Stimulated activated CD8-positive, alpha-beta memory T cell treated with anti-CD3 and anti-CD28 coated beads, Interleukin-7, amount 100 ng/mL, for 4 hours (primary cell): ENCODE measurements around the gene FBXW9.
"Not testable (repeated sequence)": the region's sequence is repeated elsewhere in the genome, so short reads cannot be mapped to it uniquely, and the experiment has no call there.

Experiments used
- DNase-seq, 2 donors: peaks; one replicate each; pipeline ENCODE4 v3.0.0-alpha.2; 2020; ENCODE audit warnings: low read depth in 2 of 2

Gene FBXW9

GRCh38 chr19:12656899-12657571 is 39.4 kb downstream of the FBXW9 start:
- DNase-seq, result no peak

DNA sequence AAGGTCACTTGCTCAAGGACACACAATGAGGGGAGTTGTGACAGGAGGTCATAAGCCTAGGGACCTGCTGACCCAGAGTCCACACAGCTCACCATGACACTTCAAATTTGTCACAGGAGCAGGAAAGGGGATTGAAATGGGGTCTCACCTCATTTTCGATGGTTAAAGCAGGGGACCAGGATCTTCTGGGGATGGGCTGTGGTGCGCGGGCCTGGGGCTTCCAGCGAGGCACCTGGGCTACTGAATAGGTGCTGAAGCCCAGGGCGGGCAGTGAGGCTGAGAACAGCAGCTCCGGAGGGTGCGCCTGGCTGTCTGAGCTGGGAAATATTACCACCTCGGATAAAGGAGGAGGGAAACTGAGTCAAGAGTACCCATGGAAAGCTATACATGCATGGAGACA is 40.9 kb downstream of the FBXW9 start:
- DNase-seq, result no peak

GRCh38 chr19:12652219-12652618 is 44.2 kb downstream of the FBXW9 start:
- DNase-seq, result no peak

GRCh38 chr19:12649941-12650340 is 46.5 kb downstream of the FBXW9 start:
- DNase-seq, result no peak

DNA sequence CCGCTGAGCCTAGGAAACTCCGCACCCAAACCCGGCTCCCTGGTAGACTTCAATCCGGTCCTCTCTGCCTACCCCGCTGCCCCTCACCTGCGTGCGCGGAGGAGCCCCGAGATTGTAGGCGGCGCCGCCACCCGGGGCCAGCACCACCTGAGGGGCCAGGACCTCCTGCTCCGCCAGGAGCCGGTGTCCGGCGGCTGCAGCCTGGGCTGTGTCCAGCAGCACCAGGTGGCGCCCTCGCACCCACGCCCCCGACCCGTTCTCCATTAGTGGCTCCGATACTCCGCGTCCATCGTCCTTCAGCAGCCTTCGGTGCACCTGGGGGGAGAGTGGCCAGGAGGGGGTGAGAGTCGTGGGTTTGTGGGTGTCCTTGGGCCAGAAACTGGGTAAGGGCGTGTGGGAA is 48.3 kb downstream of the FBXW9 start:
- no peak for DNase-seq

GRCh38 chr19:12647490-12648071 is 48.9 kb downstream of the FBXW9 start:
- no peak for DNase-seq

GRCh38 chr19:12647047-12647446 is 49.4 kb downstream of the FBXW9 start:
- no peak for DNase-seq

- no peak for DNase-seq
These were observed 49.9 kb downstream of the FBXW9 start for GRCh38 chr19:12646551-12646950.

DNA sequence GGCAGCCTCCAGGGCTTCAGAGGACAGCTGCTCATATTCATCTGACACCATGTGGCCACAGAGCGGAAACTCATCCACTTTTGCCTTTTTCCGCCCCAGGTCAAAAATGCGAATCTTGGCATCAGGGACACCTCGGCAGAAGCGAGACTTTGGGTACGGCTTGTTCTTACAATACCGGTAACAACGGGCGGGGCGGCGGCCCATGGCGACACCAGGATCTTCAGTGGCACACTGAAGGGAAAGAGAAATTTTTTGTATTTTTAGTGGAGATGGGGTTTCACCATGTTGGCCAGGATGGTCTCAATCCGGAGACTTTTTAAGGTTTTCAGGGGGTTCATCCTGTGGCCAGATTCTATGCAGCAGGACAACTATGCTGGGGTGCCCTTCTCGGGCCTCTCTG is 52.7 kb downstream of the FBXW9 start:
- DNase-seq, result not testable (repeated sequence)

DNA sequence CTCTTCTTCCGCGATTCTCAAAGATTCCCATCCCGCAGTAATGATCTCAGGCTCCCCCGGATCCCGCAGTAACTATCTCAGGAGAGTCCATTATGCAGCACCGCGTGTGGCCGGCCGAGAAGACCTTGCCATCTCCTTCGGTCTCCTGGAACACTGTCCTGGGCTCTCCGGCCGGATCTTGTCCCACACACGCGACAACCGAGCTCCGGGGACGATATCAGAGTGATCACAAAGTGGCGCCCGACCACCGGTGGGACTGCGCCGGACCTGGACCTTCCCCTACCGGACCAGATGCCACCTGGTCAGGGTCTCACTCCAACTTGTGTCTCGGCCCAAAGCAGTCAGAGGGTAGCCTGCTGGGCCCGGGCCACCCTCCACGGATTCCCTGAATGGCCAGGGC is 53.9 kb downstream of the FBXW9 start:
- no peak for DNase-seq

GRCh38 chr19:12641456-12641855 is 55.0 kb downstream of the FBXW9 start:
- DNase-seq, result no peak

- peak; percentile 82 to 84 for DNase-seq
These were observed 56.4 kb downstream of the FBXW9 start for GRCh38 chr19:12639901-12640613.
